Panc1 (cell line): ENCODE data around the gene PPFIA1. TPM values are rescaled to one million over a fixed set of nuclear protein-coding genes. Genes with fewer than 3 reads are reported as not detected.

ENCODE experiments used
- ATAC-seq: fragments of 200-7000 bp; cut with Tn5 transposase; 2 replicates; pipeline ENCODE4 v1.9.1; 2020; ENCODE audit warnings: mild to moderate bottlenecking, moderate library complexity
- BruUV-seq: library from RNA; stranded (reverse); fragments of 400-500 nt; replicated peaks from 2 replicates; lab custom pipeline; 2021; lab: Mats Ljungman, UMichigan
- CTCF ChIA-PET: fragments of 300-600 bp; sonication (Branson Sonifier 250); formaldehyde crosslinking; loops from one replicate; lab custom pipeline; 2022; ENCODE audit warnings: antibody characterized with exemption; lab: Charles Lee
- POLR2A ChIA-PET: fragments of 300-600 bp; sonication (Branson Sonifier 250); formaldehyde crosslinking; loops from one replicate; lab custom pipeline; 2022; ENCODE audit warnings: antibody characterized with exemption; lab: Charles Lee
- DNase-seq: peaks from one replicate; pipeline ENCODE4 v3.0.0-alpha.2; 2010; ENCODE audit warnings: low read depth, low spot score
- H3K27ac ChIP-seq: 2 replicates; pipeline ENCODE4 v1.5.1; 2011; ENCODE audit warnings: mild to moderate bottlenecking, low read length, inconsistent platforms
- H3K27me3 ChIP-seq: fragments of 200-500 bp; sonication (Bioruptor generic); 2 replicates; pipeline ENCODE4 v1.6.0; 2014; ENCODE audit warnings: low read length, inconsistent platforms; ENCODE audit not compliant: control insufficient read depth, insufficient read depth
- H3K36me3 ChIP-seq: fragments of 200-500 bp; sonication (Bioruptor generic); 2 replicates; pipeline ENCODE4 v1.5.1; 2014; ENCODE audit warnings: inconsistent platforms, mild to moderate bottlenecking, low read length, moderate library complexity; ENCODE audit not compliant: control insufficient read depth, insufficient read depth
- H3K4me1 ChIP-seq: 2 replicates; pipeline ENCODE4 v1.5.1; 2011; ENCODE audit warnings: inconsistent platforms, mild to moderate bottlenecking, low read length, moderate library complexity; ENCODE audit not compliant: control insufficient read depth, insufficient read depth
- H3K4me3 ChIP-seq, 2 experiments: 2 replicates each; pipeline ENCODE4 v1.5.1; 2011 to 2012; ENCODE audit warnings: low read depth in 2 of 2, low read length in 2 of 2, mild to moderate bottlenecking in 2 of 2, inconsistent platforms in 1 of 2, moderate library complexity in 1 of 2
- H3K9me3 ChIP-seq: fragments of 200-500 bp; sonication (Bioruptor generic); 2 replicates; pipeline ENCODE4 v1.5.1; 2014; ENCODE audit warnings: low read depth, mild to moderate bottlenecking, inconsistent platforms, low read length, moderate library complexity; ENCODE audit not compliant: control insufficient read depth, insufficient read depth
- CTCF ChIP-seq: fragments of 450-650 bp; IDR thresholded peaks from 2 replicates; pipeline ENCODE4 v1.5.1; 2017; ENCODE audit warnings: mild to moderate bottlenecking
- POLR2AphosphoS5 ChIP-seq: IDR thresholded peaks from 2 replicates; pipeline ENCODE4 v1.6.1; 2012; ENCODE audit warnings: mild to moderate bottlenecking, low read depth, low read length, moderate library complexity
- REST ChIP-seq, 2 experiments: IDR thresholded peaks; 2 replicates each; pipeline ENCODE4 v1.6.1; 2011 to 2012; ENCODE audit warnings: low read depth in 2 of 2, control low read depth in 1 of 2, low read length in 1 of 2, mild to moderate bottlenecking in 1 of 2, moderate library complexity in 1 of 2; ENCODE audit not compliant: insufficient read depth in 1 of 2
- SIN3A ChIP-seq: IDR thresholded peaks from 2 replicates; pipeline ENCODE4 v1.6.1; 2012; ENCODE audit warnings: low read depth, mild to moderate bottlenecking, low read length, moderate library complexity, borderline replicate concordance; ENCODE audit not compliant: insufficient read depth
- TCF7L2 ChIP-seq: IDR thresholded peaks from 2 replicates; pipeline ENCODE4 v1.6.1; 2011; ENCODE audit warnings: mild to moderate bottlenecking, low read depth, low read length, inconsistent platforms
- in situ Hi-C: cut with HindIII; loops from 2 replicates; pipeline ENCODE4 v1.10.0; 2016; ENCODE audit warnings: low sequenced_read_pairs, low pct_unique_long_range_greater_than_20kb
- intact Hi-C: fragments of 100-400 bp; cut with micrococcal nuclease; formaldehyde crosslinking; loops from one replicate; pipeline ENCODE4 v1.10.0; 2022; ENCODE audit not compliant: unreplicated experiment
- total RNA-seq: library from RNA; stranded (reverse); gene quantifications from one replicate; pipeline ENCODE4 v1.2.1, GENCODE V29; 2021; ENCODE audit not compliant: unreplicated experiment

Gene PPFIA1
- total RNA-seq, 1 experiment from 2014 or later = 101 TPM

GRCh38 chr11:70325824-70326223 lies 55.3 kb downstream of the PPFIA1 start:
- intact Hi-C loops (no loop called here), in situ Hi-C loops (no loop called here)
- Histone ChIP-seq H3K36me3 (peaks cover 17% of the 10 kb centered on the region), H3K4me1 (no peaks in the 10 kb centered on the region; the same call in 1 of the 2 replicates), H3K9me3 (no peaks in the 10 kb centered on the region), H3K27ac (no peak overlapping the region), H3K27me3 (no peaks in the 10 kb centered on the region), H3K4me3 (no peak overlapping the region)
- no peak for ATAC-seq
- ChIA-PET CTCF (no interaction called here), POLR2A (no interaction called here)
- no peak for TF ChIP-seq CTCF
- no peak for TF ChIP-seq TCF7L2
- no peak for TF ChIP-seq REST (IDR thresholded peaks at IDR 0.05; ENCODE audit: insufficient read depth in 1 of 2, low read depth in 2 of 2, low read length in 1 of 2)
- TF ChIP-seq SIN3A = no peak
- BruUV-seq = no TSS peak
- DNase-seq = no peak

GRCh38 chr11:70326365-70326811 lies 55.9 kb downstream of the PPFIA1 start:
- ChIA-PET CTCF (no interaction called here), POLR2A (no interaction called here)
- BruUV-seq = no TSS peak
- H3K27ac ChIP-seq = no peak overlapping the region
- H3K4me1 ChIP-seq = no peaks in the 10 kb centered on the region; the same call in 1 of the 2 replicates
- H3K4me3 ChIP-seq = no peak overlapping the region
- TF ChIP-seq POLR2AphosphoS5 = no peak
- no peak for TF ChIP-seq TCF7L2
- no peak for TF ChIP-seq REST (IDR thresholded peaks at IDR 0.05; ENCODE audit: insufficient read depth in 1 of 2, low read depth in 2 of 2, low read length in 1 of 2)
- TF ChIP-seq SIN3A = no peak
- TF ChIP-seq CTCF = no peak
- ATAC-seq (no peak), DNase-seq (no peak)
- H3K36me3 ChIP-seq = peaks cover 17% of the 10 kb centered on the region
- in situ Hi-C loops (no loop called here), intact Hi-C loops (no loop called here)
- H3K9me3 ChIP-seq = no peaks in the 10 kb centered on the region
- no peaks in the 10 kb centered on the region for H3K27me3 ChIP-seq
